ENCODE results near the gene ABCA6. TPM values are rescaled to one million over a fixed set of nuclear protein-coding genes. Genes with fewer than 3 reads are reported as not detected.

ABCA6 gene
- polyA plus RNA-seq, 1 donor (not counting 4 experiments of a cell fraction or from before 2014, with no cell fraction given) = 0.14 TPM

DNA sequence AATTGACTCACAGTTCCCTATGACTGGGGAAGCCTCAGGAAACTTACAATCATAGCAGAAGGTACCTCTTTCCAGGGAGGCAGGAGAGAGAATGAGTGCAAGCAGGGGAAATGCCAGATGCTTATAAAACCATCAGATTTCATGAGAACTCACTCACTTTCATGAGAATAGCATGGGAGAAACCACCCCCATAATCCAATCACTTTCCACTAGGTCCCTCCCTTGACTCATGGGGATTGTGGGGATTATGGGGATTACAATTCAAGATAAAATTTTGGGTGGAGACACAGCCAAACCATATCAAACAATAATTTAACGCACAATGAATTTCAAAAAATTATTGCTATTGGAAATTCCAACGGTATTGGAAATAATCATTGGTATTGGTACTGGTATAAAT, 96.0 kb downstream of the ABCA6 start:
- Histone ChIP-seq H3K9me3 (ENCODE audit: control insufficient read depth, low read depth, low read length) (no peaks in the 10 kb centered on the region), H3K27me3 (ENCODE audit: control insufficient read depth, extremely low read depth, insufficient read depth, low read length) (no peaks in the 10 kb centered on the region), H3K36me3 (ENCODE audit: control insufficient read depth in 2 of 2, extremely low read depth in 1 of 2, insufficient read depth in 2 of 2, low read length in 2 of 2) (no peaks in the 10 kb centered on the region), H3K4me2 (ENCODE audit: control insufficient read depth, extremely low read depth, insufficient read depth, low read depth, low read length) (no peak overlapping the region), H4K20me1 (ENCODE audit: control insufficient read depth, extremely low read depth, insufficient read depth, low read length) (no peaks in the 10 kb centered on the region), H3K4me3 (ENCODE audit: control insufficient read depth in 2 of 3, extremely low read depth in 1 of 3, insufficient read depth in 2 of 3, low read depth in 1 of 3, low read length in 3 of 3) (no peak overlapping the region), H3K4me1 (ENCODE audit: control insufficient read depth, extremely low read depth, insufficient read depth, low read length) (no peaks in the 10 kb centered on the region), H3K9ac (ENCODE audit: control insufficient read depth, extremely low read depth, insufficient read depth, low read length) (no peak overlapping the region), H3K27ac (ENCODE audit: control insufficient read depth, insufficient read depth, low read length) (no peak overlapping the region), H3K9me1 (ENCODE audit: control insufficient read depth, extremely low read depth, insufficient read depth, low read length) (no peaks in the 10 kb centered on the region), H3K79me2 (ENCODE audit: control insufficient read depth, insufficient read depth, low read length) (no peaks in the 10 kb centered on the region), H2AFZ (ENCODE audit: control insufficient read depth, low read length) (no peak overlapping the region)
- TF ChIP-seq, protein P1, sequence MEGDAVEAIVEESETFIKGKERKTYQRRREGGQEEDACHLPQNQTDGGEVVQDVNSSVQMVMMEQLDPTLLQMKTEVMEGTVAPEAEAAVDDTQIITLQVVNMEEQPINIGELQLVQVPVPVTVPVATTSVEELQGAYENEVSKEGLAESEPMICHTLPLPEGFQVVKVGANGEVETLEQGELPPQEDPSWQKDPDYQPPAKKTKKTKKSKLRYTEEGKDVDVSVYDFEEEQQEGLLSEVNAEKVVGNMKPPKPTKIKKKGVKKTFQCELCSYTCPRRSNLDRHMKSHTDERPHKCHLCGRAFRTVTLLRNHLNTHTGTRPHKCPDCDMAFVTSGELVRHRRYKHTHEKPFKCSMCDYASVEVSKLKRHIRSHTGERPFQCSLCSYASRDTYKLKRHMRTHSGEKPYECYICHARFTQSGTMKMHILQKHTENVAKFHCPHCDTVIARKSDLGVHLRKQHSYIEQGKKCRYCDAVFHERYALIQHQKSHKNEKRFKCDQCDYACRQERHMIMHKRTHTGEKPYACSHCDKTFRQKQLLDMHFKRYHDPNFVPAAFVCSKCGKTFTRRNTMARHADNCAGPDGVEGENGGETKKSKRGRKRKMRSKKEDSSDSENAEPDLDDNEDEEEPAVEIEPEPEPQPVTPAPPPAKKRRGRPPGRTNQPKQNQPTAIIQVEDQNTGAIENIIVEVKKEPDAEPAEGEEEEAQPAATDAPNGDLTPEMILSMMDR (optimal IDR thresholded peaks at IDR 0.05 in 1 of 3, IDR thresholded peaks at IDR 0.05 in 1 of 3, conservative IDR thresholded peaks at IDR 0.05 in 1 of 3; ENCODE audit: extremely low read depth in 1 of 3, insufficient read depth in 2 of 3, low read length in 3 of 3) = no peak
- no peak for TF ChIP-seq EZH2 (IDR thresholded peaks at IDR 0.05; ENCODE audit: low read length)
- no peak for DNase-seq (ENCODE audit: low read depth, low spot score)
- dilution Hi-C loops (cut with MboI; ENCODE audit: extremely low pct_ligation_motif_present, low sequenced_read_pairs) = no loop called here
- FAIRE-seq = no peak

- H3K9ac ChIP-seq (ENCODE audit: control insufficient read depth, extremely low read depth, insufficient read depth, low read length) = no peak overlapping the region
- dilution Hi-C loops (cut with MboI; ENCODE audit: extremely low pct_ligation_motif_present, low sequenced_read_pairs) = no loop called here
- H2AFZ ChIP-seq (ENCODE audit: control insufficient read depth, low read length) = no peak overlapping the region
- no peaks in the 10 kb centered on the region for H4K20me1 ChIP-seq (ENCODE audit: control insufficient read depth, extremely low read depth, insufficient read depth, low read length)
- no peaks in the 10 kb centered on the region for H3K4me1 ChIP-seq (ENCODE audit: control insufficient read depth, extremely low read depth, insufficient read depth, low read length)
- H3K9me3 ChIP-seq (ENCODE audit: control insufficient read depth, low read depth, low read length) = no peaks in the 10 kb centered on the region
- no peak overlapping the region for H3K27ac ChIP-seq (ENCODE audit: control insufficient read depth, insufficient read depth, low read length)
- DNase-seq (ENCODE audit: low read depth, low spot score) (no peak), FAIRE-seq (no peak)
- TF ChIP-seq EZH2 (IDR thresholded peaks at IDR 0.05; ENCODE audit: low read length) = no peak
- TF ChIP-seq, protein P1 (optimal IDR thresholded peaks at IDR 0.05 in 1 of 3, IDR thresholded peaks at IDR 0.05 in 1 of 3, conservative IDR thresholded peaks at IDR 0.05 in 1 of 3; ENCODE audit: extremely low read depth in 1 of 3, insufficient read depth in 2 of 3, low read length in 3 of 3) = no peak
- no peak overlapping the region for H3K4me2 ChIP-seq (ENCODE audit: control insufficient read depth, extremely low read depth, insufficient read depth, low read depth, low read length)
- H3K4me3 ChIP-seq (ENCODE audit: control insufficient read depth in 2 of 3, extremely low read depth in 1 of 3, insufficient read depth in 2 of 3, low read depth in 1 of 3, low read length in 3 of 3) = no peak overlapping the region
- H3K27me3 ChIP-seq (ENCODE audit: control insufficient read depth, extremely low read depth, insufficient read depth, low read length) = no peaks in the 10 kb centered on the region
- no peaks in the 10 kb centered on the region for H3K36me3 ChIP-seq (ENCODE audit: control insufficient read depth in 2 of 2, extremely low read depth in 1 of 2, insufficient read depth in 2 of 2, low read length in 2 of 2)
- no peaks in the 10 kb centered on the region for H3K79me2 ChIP-seq (ENCODE audit: control insufficient read depth, insufficient read depth, low read length)
- no peaks in the 10 kb centered on the region for H3K9me1 ChIP-seq (ENCODE audit: control insufficient read depth, extremely low read depth, insufficient read depth, low read length)
Observed at GRCh38 chr17:69044371-69044770, 97.3 kb downstream of the ABCA6 start.

Measured in keratinocyte (primary cell).